ENCODE measurements around the gene RBM7.

Gene RBM7

GRCh38 chr11:114448749-114449482, 48.5 kb downstream of the RBM7 start:
- Histone ChIP-seq H3K9me3 (ENCODE audit: control insufficient read depth, insufficient read depth, low read length) (no peaks in the 10 kb centered on the region), H3K9ac (ENCODE audit: low read depth, low read length) (no peak overlapping the region), H3K36me3 (ENCODE audit: insufficient read depth, low read length) (peaks cover 27% of the 10 kb centered on the region), H3K4me1 (ENCODE audit: insufficient read depth, low read length) (no peaks in the 10 kb centered on the region)

GRCh38 chr11:114449845-114450244, 49.4 kb downstream of the RBM7 start:
- Histone ChIP-seq H3K36me3 (ENCODE audit: insufficient read depth, low read length) (peaks cover 25% of the 10 kb centered on the region), H3K9me3 (ENCODE audit: control insufficient read depth, insufficient read depth, low read length) (no peaks in the 10 kb centered on the region), H3K4me1 (ENCODE audit: insufficient read depth, low read length) (no peaks in the 10 kb centered on the region), H3K9ac (ENCODE audit: low read depth, low read length) (no peak overlapping the region)

- peaks cover 24% of the 10 kb centered on the region for H3K36me3 ChIP-seq (ENCODE audit: insufficient read depth, low read length)
- no peak overlapping the region for H3K9ac ChIP-seq (ENCODE audit: low read depth, low read length)
- H3K4me1 ChIP-seq (ENCODE audit: insufficient read depth, low read length), result no peaks in the 10 kb centered on the region
- H3K9me3 ChIP-seq (ENCODE audit: control insufficient read depth, insufficient read depth, low read length), result no peaks in the 10 kb centered on the region
Observed at GRCh38 chr11:114452399-114452798, 51.9 kb downstream of the RBM7 start.

All from ES-I3 (cell line).